ENCODE data around the gene RSPO4. TPM values are rescaled to one million over a fixed set of nuclear protein-coding genes. Genes with fewer than 3 reads are reported as not detected.
A peak's percentile ranks its signal among the peaks of the same experiment; 100 is the strongest.

RSPO4 gene
- total RNA-seq, 1 experiment from 2014 or later: 0.24 TPM

DNA sequence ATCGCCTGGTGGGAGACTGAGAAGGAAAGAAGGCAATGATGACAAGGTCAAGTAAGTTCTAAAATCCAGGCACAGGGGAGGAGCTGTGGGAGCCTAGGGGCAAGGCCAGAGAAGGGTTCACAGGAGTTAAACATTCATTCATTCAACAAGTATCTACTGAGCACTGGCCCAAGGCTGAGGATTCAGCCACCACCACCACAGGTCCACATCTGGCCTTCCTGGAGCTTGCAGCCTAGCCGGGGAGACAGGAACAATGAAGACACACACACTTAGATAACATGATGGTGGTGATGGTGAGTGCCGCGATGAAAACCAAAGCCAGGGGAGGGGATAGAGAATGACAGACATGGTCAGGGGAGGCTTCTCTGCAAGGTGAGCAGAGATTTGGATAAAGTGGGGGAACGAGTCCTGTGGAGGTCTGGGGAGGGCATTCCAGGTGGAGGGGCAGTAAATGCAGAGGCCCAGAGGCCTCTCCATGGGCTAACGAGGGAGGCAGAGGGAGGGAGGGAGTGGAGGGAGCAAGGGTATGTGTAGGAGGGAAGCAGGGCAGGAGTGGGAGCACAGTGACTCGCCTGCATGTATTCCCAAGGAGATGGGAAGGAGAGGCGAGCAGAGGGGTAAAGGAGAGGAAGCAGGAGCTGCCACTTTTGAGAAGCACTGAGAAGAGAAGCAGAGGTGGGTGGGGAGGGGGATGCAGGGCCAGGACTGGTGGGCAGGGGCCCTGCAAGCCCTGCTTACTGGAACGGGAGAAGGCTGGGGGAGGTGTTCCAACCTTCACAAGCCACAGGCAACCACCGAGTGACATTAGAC lies 10.5 kb upstream of the RSPO4 start:
- DNase-seq (ENCODE audit: low read depth, low spot score): no peak
- in situ Hi-C loops (cut with HindIII; ENCODE audit: low pct_unique_long_range_greater_than_20kb, low sequenced_read_pairs): no loop called here

DNA sequence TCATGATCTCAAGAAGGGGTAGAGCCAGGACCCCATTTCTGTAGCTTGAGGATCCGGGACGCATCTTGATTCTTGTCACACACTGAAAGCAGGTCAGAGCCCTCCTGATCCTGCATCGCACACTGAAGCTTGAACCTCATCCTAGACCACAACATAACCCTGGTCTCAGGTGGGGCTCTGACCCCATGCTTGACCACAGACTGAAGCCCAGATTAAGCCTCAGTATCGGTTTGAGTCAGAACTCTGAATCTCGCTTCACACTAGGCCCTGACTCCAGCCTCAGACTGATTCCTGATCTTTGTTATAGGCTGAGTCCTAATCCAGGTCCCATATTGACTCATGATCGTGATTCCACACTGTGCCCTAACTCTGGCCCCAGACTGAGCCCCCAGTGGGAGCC lies 8.5 kb upstream of the RSPO4 start:
- in situ Hi-C loops (cut with HindIII; ENCODE audit: low pct_unique_long_range_greater_than_20kb, low sequenced_read_pairs): no loop called here
- no peak for DNase-seq (ENCODE audit: low read depth, low spot score)

DNA sequence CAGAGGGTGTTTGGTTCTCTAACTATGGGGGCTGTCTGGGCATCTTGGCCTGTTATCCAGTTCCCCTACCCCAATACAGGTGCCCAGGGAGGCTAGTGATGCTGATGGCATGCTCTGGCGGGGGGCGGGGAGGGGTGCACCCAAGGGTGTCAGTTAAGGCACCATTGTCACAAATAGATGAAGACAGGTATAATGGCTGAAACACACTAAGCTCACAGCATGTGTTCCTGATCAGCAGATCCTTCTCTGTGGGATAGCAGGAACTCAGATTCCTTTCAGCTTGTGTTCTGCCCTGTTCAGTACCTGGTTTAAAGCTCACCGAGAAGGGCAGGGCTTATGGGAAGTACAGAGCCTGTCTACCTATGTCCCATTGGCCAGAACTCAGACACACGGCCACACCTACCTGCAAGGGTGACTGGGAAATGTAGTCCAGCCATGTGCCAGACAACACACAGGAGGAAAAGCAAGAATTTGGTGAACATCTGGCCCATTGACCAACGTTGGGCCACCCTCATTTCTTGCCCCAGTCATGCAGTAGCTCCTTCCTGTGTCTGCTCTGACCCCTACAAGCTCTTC lies 3.4 kb upstream of the RSPO4 start:
- peak; percentile 77 for DNase-seq (ENCODE audit: low read depth, low spot score)
- in situ Hi-C loops (cut with HindIII; ENCODE audit: low pct_unique_long_range_greater_than_20kb, low sequenced_read_pairs): no loop called here

DNA sequence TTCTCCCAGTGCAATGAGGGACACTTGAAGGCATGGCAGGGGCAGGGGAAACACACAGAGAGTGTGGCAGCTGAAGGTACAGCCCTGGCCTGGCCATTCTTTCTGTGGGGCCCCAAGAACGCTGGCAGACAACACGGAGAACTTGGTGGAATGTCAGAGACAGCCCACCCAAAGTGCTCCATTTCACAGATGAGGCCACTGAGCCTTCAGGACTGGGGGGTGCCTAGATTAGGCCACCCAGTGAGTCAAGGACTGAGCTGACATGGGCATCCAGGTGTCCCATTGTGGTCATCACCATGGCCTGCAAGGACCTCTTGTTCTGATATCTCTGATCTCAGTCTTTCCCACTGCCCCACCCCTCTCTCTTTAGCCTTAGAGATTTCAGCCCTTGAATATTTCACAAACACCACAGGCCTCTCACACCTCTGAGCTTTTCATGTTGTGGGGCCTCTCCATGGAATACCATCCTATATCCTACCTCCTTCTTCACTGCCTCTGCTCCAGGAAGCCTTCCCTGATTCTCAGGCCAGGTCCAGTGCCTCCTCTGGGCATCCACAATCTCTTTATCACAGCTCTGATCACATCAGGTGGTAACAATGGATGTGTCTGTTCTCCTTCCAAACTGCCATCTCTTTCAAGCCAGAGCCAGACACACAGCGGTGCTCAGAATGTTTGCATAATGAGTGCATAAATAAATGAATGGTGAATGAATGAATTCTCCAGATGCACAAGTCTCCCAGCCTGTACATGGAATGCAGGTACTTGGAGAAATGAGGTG lies 2.0 kb upstream of the RSPO4 start:
- in situ Hi-C loops (cut with HindIII; ENCODE audit: low pct_unique_long_range_greater_than_20kb, low sequenced_read_pairs): no loop called here
- DNase-seq (ENCODE audit: low read depth, low spot score): peak; percentile 64

DNA sequence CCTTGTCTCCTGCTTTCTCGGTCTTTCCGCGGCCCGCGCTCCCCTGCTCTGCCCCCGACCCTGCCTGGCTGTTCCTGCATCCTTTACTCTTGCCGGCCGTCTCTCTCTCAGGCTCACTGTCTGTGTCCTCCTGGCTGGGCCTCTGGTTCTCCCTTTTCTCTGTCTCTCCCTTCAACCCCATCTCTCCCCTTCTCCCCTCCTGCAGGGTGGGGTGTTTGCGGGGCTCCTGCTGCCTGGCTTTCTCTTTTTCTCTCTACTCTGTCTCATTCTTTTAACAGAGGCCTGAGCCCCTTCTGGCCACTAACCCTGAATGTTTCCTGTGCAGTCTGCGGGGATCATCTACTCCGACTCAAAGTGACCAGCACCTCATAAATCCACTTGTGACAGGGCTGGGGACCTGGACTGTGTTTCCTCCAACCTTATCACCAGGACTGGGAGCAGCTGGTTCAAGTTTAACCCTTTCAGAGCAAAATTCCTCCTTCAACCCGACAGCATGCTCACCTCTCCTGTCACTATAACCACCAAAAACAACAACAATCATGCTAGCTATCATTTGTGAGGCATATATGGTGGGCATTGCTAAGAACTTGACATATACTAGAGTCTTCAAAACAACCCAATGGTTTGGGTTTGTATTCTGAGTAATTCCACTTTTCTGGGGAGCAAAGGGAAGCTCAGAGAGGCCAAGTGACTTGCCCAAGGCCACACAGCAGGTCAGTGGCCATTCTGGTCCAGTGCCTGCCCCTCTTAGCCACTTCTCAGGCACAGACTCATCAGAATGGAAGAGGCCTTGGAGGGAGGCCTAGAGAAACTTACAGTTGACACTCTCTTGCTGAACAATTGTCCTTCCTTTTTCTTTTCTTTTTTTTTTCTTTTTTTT lies 811 bp upstream of the RSPO4 start:
- in situ Hi-C loops (cut with HindIII; ENCODE audit: low pct_unique_long_range_greater_than_20kb, low sequenced_read_pairs): no loop called here
- DNase-seq (ENCODE audit: low read depth, low spot score): no peak

DNA sequence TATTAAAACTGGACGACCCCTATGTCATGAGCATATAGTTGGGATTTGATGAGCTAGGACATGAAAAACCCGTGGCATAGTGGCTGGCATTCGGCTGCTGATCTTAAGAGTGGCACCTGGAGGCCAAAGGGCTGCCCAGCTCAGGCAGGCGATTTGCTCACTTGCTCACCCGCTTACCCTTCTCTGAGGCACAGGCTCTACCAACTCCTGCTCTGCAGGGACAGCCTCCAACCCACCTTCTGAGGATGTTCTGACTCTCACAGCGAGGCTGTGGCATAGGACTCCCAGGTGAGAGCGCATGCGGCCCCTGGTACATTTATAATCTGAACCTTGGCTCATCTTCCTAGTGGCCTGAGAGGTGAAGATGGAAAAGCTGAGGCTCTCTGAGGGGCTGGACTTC lies 995 bp downstream of the RSPO4 start:
- in situ Hi-C loops (cut with HindIII; ENCODE audit: low pct_unique_long_range_greater_than_20kb, low sequenced_read_pairs): no loop called here
- no peak for DNase-seq (ENCODE audit: low read depth, low spot score)

DNA sequence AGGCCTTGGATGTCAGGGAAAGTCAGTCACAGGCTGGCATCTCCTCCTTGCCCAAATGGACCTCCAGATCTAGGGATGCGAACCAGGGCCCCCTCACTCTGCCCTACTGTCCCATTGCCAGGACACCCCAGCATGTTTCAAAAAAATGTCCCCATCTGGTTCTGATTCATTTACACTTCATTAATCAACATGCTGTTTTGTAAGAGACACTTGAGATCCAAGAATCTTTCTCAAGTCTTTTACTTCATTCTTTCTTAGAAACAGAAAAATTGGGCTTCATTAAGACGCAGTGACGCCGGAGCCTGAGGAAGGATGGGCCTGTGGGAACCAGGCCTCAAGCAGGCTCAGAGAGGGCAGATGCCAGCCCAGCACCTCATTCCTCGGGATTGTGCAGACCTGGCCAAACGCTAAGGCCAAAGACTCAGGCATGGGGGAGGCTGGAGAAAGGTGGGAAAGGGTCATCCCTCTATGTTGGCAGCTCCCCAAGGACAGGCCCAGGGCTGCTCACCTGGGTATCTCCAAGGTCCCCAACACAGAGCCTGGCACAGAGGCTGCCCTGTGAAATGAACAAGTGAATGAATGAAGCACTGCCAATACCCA lies 3.8 kb downstream of the RSPO4 start:
- no peak for DNase-seq (ENCODE audit: low read depth, low spot score)
- in situ Hi-C loops (cut with HindIII; ENCODE audit: low pct_unique_long_range_greater_than_20kb, low sequenced_read_pairs): no loop called here

DNA sequence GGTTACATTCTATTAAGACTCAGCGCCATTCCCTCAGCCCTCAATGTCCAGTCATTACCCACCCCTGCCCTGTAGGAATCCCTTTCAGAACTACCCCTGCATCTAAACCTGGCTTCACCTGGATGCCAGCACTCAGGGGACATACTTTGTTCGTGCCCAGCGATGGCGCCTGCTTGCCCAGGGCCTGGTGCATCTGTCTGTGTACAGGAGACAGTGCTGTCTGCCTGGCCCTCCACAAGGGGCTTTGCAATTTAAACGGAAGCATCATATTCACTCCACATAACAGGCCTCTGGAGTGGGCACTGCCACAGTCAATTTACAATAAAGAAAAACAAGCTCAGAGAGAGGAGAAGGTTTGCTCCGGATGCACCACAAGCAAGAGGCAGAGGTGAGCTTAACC lies 4.6 kb downstream of the RSPO4 start:
- in situ Hi-C loops (cut with HindIII; ENCODE audit: low pct_unique_long_range_greater_than_20kb, low sequenced_read_pairs): no loop called here
- no peak for DNase-seq (ENCODE audit: low read depth, low spot score)

DNA sequence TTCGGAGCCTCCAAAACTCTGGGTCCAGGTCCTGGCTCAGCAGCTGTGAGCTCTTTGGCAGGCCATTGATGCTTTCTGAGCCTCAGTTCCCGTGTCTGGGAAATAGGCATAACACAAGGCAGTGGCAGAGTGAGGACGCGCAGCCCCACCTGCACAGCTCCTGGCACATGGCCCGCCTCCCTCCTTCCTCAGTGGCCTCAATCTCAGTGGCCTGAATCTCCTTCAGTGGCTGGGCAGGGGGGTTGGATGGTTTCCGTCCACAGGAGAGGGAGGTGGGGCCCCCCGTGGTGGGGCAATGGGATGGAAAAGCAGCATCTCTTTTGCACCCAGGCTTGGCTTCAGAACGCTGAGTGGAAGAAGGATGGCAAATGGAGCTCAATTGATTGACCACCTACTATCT lies 5.1 kb downstream of the RSPO4 start:
- in situ Hi-C loops (cut with HindIII; ENCODE audit: low pct_unique_long_range_greater_than_20kb, low sequenced_read_pairs): no loop called here
- DNase-seq (ENCODE audit: low read depth, low spot score): no peak

DNA sequence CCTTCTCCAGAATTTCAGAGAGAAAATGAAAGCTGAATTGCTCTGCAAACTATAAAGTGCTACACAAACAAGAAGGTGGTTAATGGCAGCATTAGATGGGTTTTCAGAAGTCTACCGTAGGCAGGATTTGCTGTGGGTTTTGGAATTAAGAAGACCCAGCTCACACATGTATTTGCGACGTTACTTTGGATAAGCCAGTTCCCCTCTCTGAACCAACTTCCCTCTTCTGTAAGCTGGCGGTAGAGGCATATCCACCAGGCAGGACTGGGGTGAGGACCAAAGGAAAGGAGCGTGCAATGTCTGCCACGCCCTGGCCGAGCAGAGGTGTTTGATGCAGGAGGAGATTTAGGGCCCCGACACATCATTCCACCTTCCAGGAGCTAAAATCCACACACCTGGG lies 6.9 kb downstream of the RSPO4 start:
- no peak for DNase-seq (ENCODE audit: low read depth, low spot score)
- in situ Hi-C loops (cut with HindIII; ENCODE audit: low pct_unique_long_range_greater_than_20kb, low sequenced_read_pairs): no loop called here

DNA sequence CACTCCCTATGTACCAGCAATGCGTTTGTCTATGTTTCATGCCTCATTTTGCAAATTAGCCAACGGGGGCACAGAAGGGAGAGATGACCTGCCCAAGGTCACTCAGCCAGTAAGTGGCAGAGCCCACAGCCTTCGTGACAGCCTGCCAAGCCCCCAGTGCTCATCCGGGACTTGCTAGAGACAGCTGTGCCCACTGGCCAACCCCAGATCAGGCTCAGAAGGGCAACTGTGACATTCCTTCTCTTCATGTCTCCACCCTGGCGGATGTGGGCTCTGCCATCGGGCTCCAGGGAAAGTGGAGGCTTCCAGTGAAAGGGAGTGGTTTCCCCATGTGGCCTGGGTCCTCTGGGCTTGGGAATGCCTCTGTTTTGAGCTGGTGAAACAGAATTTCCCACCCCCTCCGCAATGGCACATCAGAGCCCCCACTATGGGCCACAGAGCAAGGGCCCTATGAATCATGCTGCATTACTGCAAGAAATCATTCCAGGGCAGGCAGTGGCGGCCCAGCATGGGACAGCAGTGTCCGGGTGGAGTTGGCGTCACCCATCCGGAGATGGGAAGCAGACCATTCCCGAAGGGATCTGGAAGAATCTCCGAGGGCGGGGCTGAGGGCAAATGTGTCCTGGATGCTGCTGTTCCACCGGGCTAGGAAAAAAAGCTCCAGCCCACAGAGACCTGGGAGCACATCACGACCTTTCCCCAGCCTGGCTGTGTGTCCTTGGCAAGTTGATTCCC lies 9.1 kb downstream of the RSPO4 start:
- no peak for DNase-seq (ENCODE audit: low read depth, low spot score)
- in situ Hi-C loops (cut with HindIII; ENCODE audit: low pct_unique_long_range_greater_than_20kb, low sequenced_read_pairs): no loop called here

DNA sequence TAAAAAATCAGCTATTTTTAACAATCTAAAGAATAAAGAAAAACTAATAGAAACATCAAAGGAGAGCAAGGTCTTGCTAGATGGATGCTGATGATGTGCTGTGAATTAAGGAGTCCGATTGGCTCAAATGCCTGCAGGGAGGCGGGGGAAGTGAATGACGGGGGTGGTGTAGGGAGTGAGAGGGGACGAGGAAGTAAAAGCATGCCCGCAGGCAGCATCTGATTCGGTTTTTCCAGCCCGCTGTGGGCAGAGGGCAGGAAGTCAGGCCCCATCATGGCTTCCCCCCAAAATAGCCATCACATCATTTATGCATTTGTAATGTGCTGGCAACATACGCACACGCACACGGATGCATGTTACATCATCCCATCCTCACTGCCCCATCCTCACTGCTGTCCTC lies 10.3 kb downstream of the RSPO4 start:
- DNase-seq (ENCODE audit: low read depth, low spot score): peak; percentile 54
- in situ Hi-C loops (cut with HindIII; ENCODE audit: low pct_unique_long_range_greater_than_20kb, low sequenced_read_pairs): no loop called here

DNA sequence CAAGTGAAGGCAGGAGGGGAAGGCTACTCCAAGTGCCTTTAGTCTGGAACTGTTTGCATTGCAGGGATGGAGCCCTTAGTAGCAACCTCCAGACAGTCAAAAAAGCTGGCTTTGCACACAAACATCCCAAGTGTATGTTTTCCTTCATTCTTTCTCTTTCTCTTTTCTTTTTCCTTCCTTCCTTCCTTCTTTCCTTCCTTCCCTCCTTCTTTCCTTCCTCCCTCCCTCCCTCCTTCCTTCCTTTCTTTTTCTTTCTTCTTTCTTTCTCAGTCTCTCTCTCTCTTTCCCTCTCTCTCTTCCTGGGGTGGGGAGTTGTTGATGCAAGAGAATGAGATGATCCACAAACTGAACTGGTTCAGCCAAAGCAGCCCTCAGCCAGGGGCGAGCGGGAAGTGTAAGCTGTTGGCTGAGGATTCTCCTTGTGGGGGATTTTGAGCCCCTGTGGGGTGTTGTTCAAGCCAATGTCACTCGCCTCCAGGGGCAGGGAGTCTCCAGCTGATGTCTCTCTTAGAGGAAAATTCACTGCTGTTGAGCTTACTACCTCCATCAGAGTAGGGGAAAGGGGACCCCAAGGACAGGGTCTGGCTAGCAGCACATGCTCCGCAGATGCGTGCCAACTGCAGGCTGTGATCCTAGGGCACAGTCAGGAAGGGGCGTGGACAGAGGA lies 11.7 kb downstream of the RSPO4 start:
- DNase-seq (ENCODE audit: low read depth, low spot score): no peak
- in situ Hi-C loops (cut with HindIII; ENCODE audit: low pct_unique_long_range_greater_than_20kb, low sequenced_read_pairs): no loop called here

DNA sequence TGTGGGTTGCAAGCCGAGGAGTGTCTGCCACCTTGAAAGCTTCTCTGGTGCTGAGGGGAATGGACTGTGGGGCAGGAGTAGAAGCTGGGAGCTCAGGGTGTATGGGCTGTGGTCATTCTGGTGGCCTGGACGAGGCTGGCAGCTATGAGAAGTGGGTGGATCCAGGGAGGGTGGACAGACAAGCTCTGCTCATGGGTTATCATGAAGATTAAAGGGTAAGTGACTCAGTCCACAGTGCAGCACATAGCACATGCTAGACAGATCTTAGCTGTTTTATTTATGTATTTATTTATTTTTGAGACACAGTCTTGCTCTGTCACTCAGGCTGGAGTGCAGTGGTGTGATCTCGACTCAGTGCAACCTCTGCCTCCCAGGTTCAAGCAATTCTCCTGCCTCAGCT lies 13.8 kb downstream of the RSPO4 start:
- in situ Hi-C loops (cut with HindIII; ENCODE audit: low pct_unique_long_range_greater_than_20kb, low sequenced_read_pairs): no loop called here
- DNase-seq (ENCODE audit: low read depth, low spot score): no peak

DNA sequence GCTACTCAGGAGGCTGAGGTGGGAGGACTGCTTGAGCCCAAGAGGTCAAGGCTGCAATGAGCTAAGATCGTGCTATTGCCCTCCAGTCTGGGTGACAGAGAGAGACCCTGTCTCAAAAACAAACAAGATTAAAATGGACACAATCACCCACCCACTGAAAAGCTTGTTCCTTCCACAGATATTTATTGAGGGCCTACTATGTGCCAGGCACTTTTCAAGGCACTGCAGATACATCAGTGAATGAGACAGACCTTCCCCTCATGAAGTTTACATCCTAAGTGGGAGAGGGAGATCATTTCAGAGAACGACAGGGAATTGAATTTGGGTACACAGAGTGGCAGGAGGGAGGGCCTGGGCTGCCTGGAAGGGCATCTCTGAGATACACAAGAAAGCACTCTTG lies 14.4 kb downstream of the RSPO4 start:
- no peak for DNase-seq (ENCODE audit: low read depth, low spot score)
- in situ Hi-C loops (cut with HindIII; ENCODE audit: low pct_unique_long_range_greater_than_20kb, low sequenced_read_pairs): no loop called here

DNA sequence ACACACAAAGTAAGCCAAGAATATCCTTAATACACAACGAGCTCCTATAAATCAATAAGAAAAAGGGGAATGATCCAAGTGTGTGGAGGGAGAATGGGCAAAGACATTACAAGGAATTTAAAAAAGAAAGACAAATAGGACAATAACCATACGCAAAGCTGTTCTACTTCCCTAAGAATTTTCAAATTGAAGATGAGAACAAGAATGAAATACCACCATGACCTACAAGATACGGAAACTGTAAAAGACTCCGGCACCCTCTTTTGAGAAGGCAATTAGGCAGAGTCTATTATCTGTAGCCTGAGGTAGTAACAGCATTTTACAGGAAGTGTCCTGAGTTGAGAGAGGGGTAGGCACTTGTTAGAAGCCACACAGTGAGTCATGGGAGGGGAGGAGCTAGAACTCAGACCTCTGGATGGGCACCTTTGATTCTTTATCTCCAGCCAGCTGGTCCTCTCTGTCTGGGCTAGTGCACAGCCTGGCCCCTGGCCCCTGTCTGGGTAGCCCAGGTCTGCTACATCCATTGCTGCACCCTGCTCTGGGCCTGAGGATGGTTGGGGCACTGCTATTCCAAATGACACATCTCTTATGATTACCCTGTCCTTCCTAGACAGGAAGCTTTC lies 15.3 kb downstream of the RSPO4 start:
- in situ Hi-C loops (cut with HindIII; ENCODE audit: low pct_unique_long_range_greater_than_20kb, low sequenced_read_pairs): no loop called here
- peak; percentile 20 for DNase-seq (ENCODE audit: low read depth, low spot score)
